K562 (cell line): ENCODE results near the gene BAD. TPM values are rescaled to one million over a fixed set of nuclear protein-coding genes. Genes with fewer than 3 reads are reported as not detected.

Source experiments
- ATAC-seq: fragments of 200-7000 bp; cut with Tn5 transposase; 3 replicates; pipeline ENCODE4 v1.9.1; 2020; ENCODE audit warnings: moderate library complexity
- BruUV-seq: library from RNA; stranded (reverse); fragments of 400-500 nt; replicated peaks from 2 replicates; lab custom pipeline; 2021; lab: Mats Ljungman, UMichigan
- CTCF ChIA-PET: fragments of 300-600 bp; formaldehyde crosslinking; extraction: SDS; loops from one replicate; lab custom pipeline; 2021; ENCODE audit warnings: low intra/inter-chr PET ratio; lab: Yijun Ruan, JAX
- POLR2A ChIA-PET: fragments of 300-600, 350-650 bp; sonication (Branson Sonifier 250); formaldehyde crosslinking; extraction: SDS; loops from one replicate; lab custom pipeline; 2021; ENCODE audit warnings: antibody characterized with exemption, inconsistent platforms; lab: Yijun Ruan, JAX
- DNase-seq, 4 experiments: peaks; one replicate each; pipeline versions ENCODE4 v3.0.0 to v3.0.0-alpha.2; 2011 to 2018; ENCODE audit warnings: low spot score in 3 of 4, mixed read lengths in 3 of 4; ENCODE audit errors: extremely low read depth in 1 of 4
- FAIRE-seq: peaks from 2 replicates; lab custom pipeline; 2011; peaks lifted over from hg19 to GRCh38; lab: Jason Lieb, UNC
- H2AFZ ChIP-seq: 2 replicates; pipeline ENCODE4 v1.6.0; 2011; ENCODE audit warnings: low read depth, low read length, control low read depth, inconsistent platforms
- H3K27ac ChIP-seq: fragments of 200-600 bp; 3 replicates; pipeline ENCODE4 v1.8.0; 2011; ENCODE audit warnings: low read depth, mild to moderate bottlenecking, control low read depth, inconsistent platforms, low read length, moderate library complexity, mixed read lengths; ENCODE audit errors: extremely low read depth
- H3K27me3 ChIP-seq, 2 experiments: fragments of 300-600 bp in 1 of 2; 2 replicates in 1 of 2; 3 replicates in 1 of 2; pipeline versions ENCODE4 v1.6.0 to v1.8.0; 2011; ENCODE audit warnings: inconsistent platforms in 2 of 2, low read length in 2 of 2, mild to moderate bottlenecking in 1 of 2, mixed read lengths in 1 of 2, moderate library complexity in 1 of 2; ENCODE audit not compliant: control insufficient read depth in 2 of 2, insufficient read depth in 2 of 2
- H3K36me3 ChIP-seq: fragments of 300-600 bp; 3 replicates; pipeline ENCODE4 v1.8.0; 2011; ENCODE audit warnings: mild to moderate bottlenecking, low read length, inconsistent platforms; ENCODE audit not compliant: control insufficient read depth, insufficient read depth
- H3K4me1 ChIP-seq, 2 experiments: fragments of 200-600 bp in 1 of 2; replicated peaks in 1 of 2; 2 replicates in 1 of 2; 3 replicates in 1 of 2; pipeline versions ENCODE4 v1.5.1 to v1.8.0; 2011; ENCODE audit warnings: inconsistent platforms in 2 of 2, low read length in 2 of 2, mild to moderate bottlenecking in 1 of 2, mixed read lengths in 1 of 2, moderate library complexity in 1 of 2; ENCODE audit not compliant: control insufficient read depth in 2 of 2, insufficient read depth in 2 of 2
- H3K4me2 ChIP-seq: 2 replicates; pipeline ENCODE4 v1.6.1; 2011; ENCODE audit warnings: low read length, control low read depth, inconsistent platforms, mixed read lengths; ENCODE audit not compliant: insufficient read depth
- H3K4me3 ChIP-seq: fragments of 200-600 bp; sonication (generic), shearing (Covaris generic); 2 replicates; pipeline ENCODE4 v1.5.1; 2016; ENCODE audit warnings: control low read depth, inconsistent platforms
- H3K79me2 ChIP-seq: fragments of 200-600 bp; 3 replicates; pipeline ENCODE4 v1.8.0; 2011; ENCODE audit warnings: low read length, inconsistent platforms; ENCODE audit not compliant: control insufficient read depth, insufficient read depth
- H3K9ac ChIP-seq, 2 experiments: 2 replicates each; pipeline versions ENCODE4 v1.6.0 to v1.6.1; 2011; ENCODE audit warnings: low read depth in 2 of 2, low read length in 2 of 2, control low read depth in 1 of 2, inconsistent platforms in 1 of 2, mild to moderate bottlenecking in 1 of 2, mixed read lengths in 1 of 2; ENCODE audit not compliant: insufficient read depth in 1 of 2
- H3K9me1 ChIP-seq: one replicate; pipeline ENCODE4 v1.6.0; 2011; ENCODE audit warnings: inconsistent platforms, mild to moderate bottlenecking, low read length, moderate library complexity; ENCODE audit not compliant: control insufficient read depth, insufficient read depth
- H3K9me3 ChIP-seq: replicated peaks from 2 replicates; pipeline ENCODE4 v1.5.1; 2011; ENCODE audit warnings: low read depth, low read length, inconsistent platforms; ENCODE audit not compliant: control insufficient read depth, insufficient read depth
- H4K20me1 ChIP-seq: replicated peaks from 2 replicates; pipeline ENCODE4 v1.6.1; 2011; ENCODE audit warnings: low read length, inconsistent platforms, mixed read lengths; ENCODE audit not compliant: control insufficient read depth, insufficient read depth
- CBFA2T3 ChIP-seq: fragments of 450-650 bp; IDR thresholded peaks from 2 replicates; pipeline ENCODE4 v1.6.1; 2017
- GABPA ChIP-seq: fragments of 200-800 bp; sonication (Bioruptor generic); conservative IDR thresholded peaks from 2 replicates; pipeline ENCODE4 v1.6.1; 2016; ENCODE audit warnings: low read depth, missing genetic modification characterization, missing compliant biosample characterization
- HDAC2 ChIP-seq: fragments of 450-650 bp; IDR thresholded peaks from 2 replicates; pipeline ENCODE4 v1.6.1; 2016; ENCODE audit warnings: mild to moderate bottlenecking
- HDAC8 ChIP-seq: fragments of 450-650 bp; IDR thresholded peaks from 2 replicates; pipeline ENCODE4 v1.6.1; 2016; ENCODE audit warnings: mild to moderate bottlenecking, missing genetic modification characterization, moderate library complexity, missing compliant biosample characterization
- IFI16 ChIP-seq: fragments of 250-450 bp; sonication (Bioruptor Pico); IDR thresholded peaks from 2 replicates; pipeline ENCODE4 v2.1.2; 2022; ENCODE audit warnings: mild to moderate bottlenecking, inconsistent platforms
- ILK ChIP-seq: fragments of 450-650 bp; IDR thresholded peaks from 2 replicates; pipeline ENCODE4 v1.6.1; 2016; ENCODE audit warnings: missing genetic modification characterization, low read depth, mild to moderate bottlenecking, missing compliant biosample characterization, moderate library complexity, borderline replicate concordance
- MAFG ChIP-seq: fragments of 450-650 bp; conservative IDR thresholded peaks from 2 replicates; pipeline ENCODE4 v1.6.1; 2016; ENCODE audit warnings: missing genetic modification characterization, missing compliant biosample characterization
- MAX ChIP-seq: sonication (generic); formaldehyde crosslinking; IDR thresholded peaks from 2 replicates; pipeline ENCODE4 v1.9.0; 2022; ENCODE audit warnings: mild to moderate bottlenecking, missing genetic modification reagents
- MYC ChIP-seq, 2 experiments: fragments of 250-450 bp in 1 of 2; sonication (Bioruptor Pico) in 1 of 2; IDR thresholded peaks; 2 replicates each; pipeline versions ENCODE4 v1.5.1 to v1.6.1; 2012 to 2021; ENCODE audit warnings: low read depth in 2 of 2, borderline replicate concordance in 1 of 2, improper control_type of control experiment in 1 of 2, low read length in 1 of 2, mild to moderate bottlenecking in 1 of 2, moderate library complexity in 1 of 2
- PREB ChIP-seq: sonication (generic); formaldehyde crosslinking; IDR thresholded peaks from 2 replicates; pipeline ENCODE4 v1.8.1; 2023; ENCODE audit warnings: mild to moderate bottlenecking, missing genetic modification reagents
- RBM17 ChIP-seq: fragments of 200-400 bp; formaldehyde crosslinking; IDR thresholded peaks from 2 replicates; pipeline ENCODE4 v1.6.1; 2017; ENCODE audit warnings: low read depth, mild to moderate bottlenecking, low read length, borderline replicate concordance
- SAP30 ChIP-seq: fragments of 200-600 bp; sonication (generic); IDR thresholded peaks from 2 replicates; pipeline ENCODE4 v1.6.1; 2012; ENCODE audit warnings: borderline replicate concordance, low read depth, mild to moderate bottlenecking, moderate library complexity, low read length, control low read depth, inconsistent platforms; ENCODE audit not compliant: insufficient read depth, poor library complexity, severe bottlenecking
- SIN3A ChIP-seq, 2 experiments: fragments of 150-350 bp in 1 of 2; IDR thresholded peaks; 2 replicates each; pipeline ENCODE4 v1.6.1; 2011 to 2016; ENCODE audit warnings: borderline replicate concordance in 2 of 2, low read depth in 2 of 2, low read length in 2 of 2, mild to moderate bottlenecking in 2 of 2, moderate library complexity in 2 of 2; ENCODE audit not compliant: control insufficient read depth in 1 of 2
- TEAD4 ChIP-seq, 2 experiments: sonication (generic) in 1 of 2; formaldehyde crosslinking in 1 of 2; IDR thresholded peaks; 2 replicates each; pipeline versions ENCODE4 v1.6.1 to v1.8.0; 2012 to 2022; ENCODE audit warnings: borderline replicate concordance in 1 of 2, inconsistent platforms in 1 of 2, low read length in 1 of 2, mild to moderate bottlenecking in 1 of 2, missing genetic modification reagents in 1 of 2
- TFAM ChIP-seq: fragments of 250-450 bp; sonication (Bioruptor Pico); conservative IDR thresholded peaks from 2 replicates; pipeline ENCODE4 v1.5.0; 2021; ENCODE audit warnings: mild to moderate bottlenecking, moderate library complexity
- YBX1 ChIP-seq: fragments of 450-650 bp; IDR thresholded peaks from 2 replicates; pipeline ENCODE4 v1.7.1; 2016; ENCODE audit warnings: mild to moderate bottlenecking
- ZNF57 ChIP-seq: fragments of 450-650 bp; formaldehyde crosslinking; IDR thresholded peaks from 2 replicates; pipeline ENCODE4 v1.4.0; 2020; ENCODE audit warnings: mild to moderate bottlenecking, moderate library complexity
- ZNF655 ChIP-seq: fragments of 250-450 bp; sonication (Bioruptor Pico); IDR thresholded peaks from 2 replicates; pipeline ENCODE4 v1.5.0; 2021
- WGBS: fragments of 100-300 bp; shearing (Covaris generic); methylation state at CpG from one replicate; pipeline ENCODE4 v1.1.6; 2016; ENCODE audit warnings: low coverage, mixed read lengths; ENCODE audit not compliant: insufficient coverage; ENCODE audit errors: missing lambda C conversion rate; 5-methylcytosine and 5-hydroxymethylcytosine counted together
- in situ Hi-C: fragments of 300-500 bp; cut with MboI; formaldehyde crosslinking; loops from 4 replicates; pipeline ENCODE4 v1.15.0; 2018; ENCODE audit warnings: inconsistent platforms, mixed read lengths
- intact Hi-C: fragments of 100-400 bp; cut with micrococcal nuclease; formaldehyde crosslinking; loops from 2 replicates; pipeline ENCODE4 v1.14.2; 2022
- polyA plus RNA-seq, 8 experiments: library from polyadenylated mRNA; depleted of rRNA in 4 of 8; stranded (reverse) in 5 of 8; unstranded in 3 of 8; fragments of >200 nt; fragmentation: Nextera tagmentation in 2 of 8; fragmentation: Illumina TruSeq in 1 of 8; extraction: Ambion mirVana in 2 of 8; extraction: Trizol in 1 of 8; gene quantifications; 2 replicates each; pipeline versions ENCODE4 v1.2.1 to v1.2.3, GENCODE V29; 2011 to 2014; ENCODE audit warnings: inconsistent platforms in 1 of 8, missing spikeins in 1 of 8
- total RNA-seq, 7 experiments: library from RNA; depleted of rRNA in 6 of 7; stranded (reverse); fragments of >200 nt in 6 of 7; fragmentation: Illumina TruSeq in 2 of 7; extraction: Trizol in 2 of 7; gene quantifications; 2 replicates each; pipeline versions ENCODE4 v1.2.1 to v1.2.3, GENCODE V29; 2011 to 2021; ENCODE audit warnings: low replicate concordance in 1 of 7

The BAD gene
- total and polyA plus RNA-seq, 9 of the 15 experiments (the other 6 are each of a cell fraction or from before 2014, with no cell fraction given): 0.61 to 45.6 (median 11.8) TPM

GRCh38 chr11:64258356-64258755 lies 26.1 kb downstream of the BAD start:
- TF ChIP-seq TFAM (no peak), RBM17 (no peak), IFI16 (no peak), ZNF655 (no peak), SIN3A (IDR thresholded peaks at IDR 0.05; ENCODE audit: borderline replicate concordance in 2 of 2, control insufficient read depth in 1 of 2, low read depth in 2 of 2, low read length in 2 of 2) (no peak), MAX (CRISPR knock-in tag) (no peak), CBFA2T3 (no peak), YBX1 (no peak), ILK (tag) (no peak), TEAD4 (IDR thresholded peaks at IDR 0.05; ENCODE audit: low read length) (no peak), TEAD4 (CRISPR knock-in tag; IDR thresholded peaks at IDR 0.05; ENCODE audit: borderline replicate concordance) (no peak), MYC (IDR thresholded peaks at IDR 0.05; ENCODE audit: low read depth, low read length) (no peak), MYC (CRISPR knock-in tag; IDR thresholded peaks at IDR 0.05; ENCODE audit: borderline replicate concordance, low read depth) (no peak), HDAC8 (tag) (no peak), ZNF57 (CRISPR knock-in tag) (no peak), GABPA (tag) (no peak), HDAC2 (no peak), SAP30 (no peak), PREB (CRISPR knock-in tag) (no peak), MAFG (tag) (no peak)
- Histone ChIP-seq H2AFZ (no peak overlapping the region), H3K36me3 (peaks cover 92% of the 10 kb centered on the region), H4K20me1 (peaks cover 4% of the 10 kb centered on the region; the same call in 1 of the 2 replicates), H3K27me3 (no peaks in the 10 kb centered on the region), H3K9me1 (no peaks in the 10 kb centered on the region), H3K9me3 (no peaks in the 10 kb centered on the region), H3K79me2 (peaks cover 6% of the 10 kb centered on the region), H3K4me1 (peaks cover 0 to 53% of the 10 kb centered on the region in 2 experiments; a peak in 3 of 5 replicates), H3K4me3 (no peak overlapping the region), H3K27ac (no peak overlapping the region), H3K4me2 (no peak overlapping the region), H3K9ac (no peak overlapping the region; a peak in 1 of 4 replicates)
- no TSS peak for BruUV-seq
- ChIA-PET CTCF (no interaction called here), POLR2A (interaction anchor here (0.9 to 4.4 kb wide), 3 partner anchors 11 to 17 kb away, joined by 3 to 43 read pairs (median 5); partner anchors contain the start of genes FKBP2 and PPP1R14B)
- in situ Hi-C loops (no loop called here), intact Hi-C loops (no loop called here)
- no peak for FAIRE-seq
- no peak for DNase-seq
- 88% methylated on average over 20 of the region's 24 CpGs for WGBS
- ATAC-seq: no peak
